Embryonic facial prominence (tissue), 1 donor: ENCODE data around the gene MRPL55.

Experiments
- DNase-seq: peaks from one replicate; pipeline ENCODE4 v3.0.0-alpha.2; 2016; ENCODE audit errors: extremely low spot score

Gene MRPL55

DNA sequence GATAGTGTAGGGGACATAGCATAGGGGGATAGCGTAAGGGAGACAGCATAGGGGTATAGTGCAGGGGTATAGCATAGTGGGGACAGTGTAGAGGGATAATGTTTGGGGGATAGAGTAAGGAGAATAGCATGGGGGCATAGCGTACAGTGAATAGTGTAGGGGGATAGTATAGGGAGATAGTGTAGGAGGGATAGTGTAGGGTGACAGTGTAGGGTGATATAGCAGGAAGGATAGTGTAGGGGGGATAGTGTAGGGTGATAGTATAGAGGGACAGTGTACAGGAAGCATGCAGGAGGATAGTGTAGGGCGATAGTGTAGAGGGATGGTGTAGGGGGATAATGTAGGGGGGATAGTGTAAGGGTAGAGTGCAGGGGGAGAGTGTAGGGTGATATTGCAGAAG, 38.2 kb downstream of the MRPL55 start:
- DNase-seq: no peak

DNA sequence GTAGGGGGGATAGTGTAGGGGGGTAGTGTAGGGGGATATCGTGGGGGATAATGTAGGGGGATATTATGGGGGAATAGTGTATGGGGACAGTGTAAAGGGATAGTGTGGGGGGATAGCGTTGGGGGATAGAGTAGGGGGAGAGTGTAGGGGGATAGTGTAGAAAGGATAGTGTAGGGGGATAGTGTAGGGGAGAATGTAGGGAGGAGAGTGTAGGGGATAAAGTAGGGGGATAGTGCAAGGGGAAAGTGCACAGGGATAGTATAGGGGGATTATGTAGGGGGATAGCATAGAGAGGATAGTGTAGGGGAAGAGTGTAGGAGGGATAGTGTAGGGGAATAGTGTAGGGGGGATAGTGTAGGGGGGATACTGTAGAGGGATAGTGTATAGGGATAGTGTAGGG, 38.9 kb downstream of the MRPL55 start:
- no peak for DNase-seq

GRCh38 chr1:228068359-228068758, 40.7 kb downstream of the MRPL55 start:
- DNase-seq: no peak

DNA sequence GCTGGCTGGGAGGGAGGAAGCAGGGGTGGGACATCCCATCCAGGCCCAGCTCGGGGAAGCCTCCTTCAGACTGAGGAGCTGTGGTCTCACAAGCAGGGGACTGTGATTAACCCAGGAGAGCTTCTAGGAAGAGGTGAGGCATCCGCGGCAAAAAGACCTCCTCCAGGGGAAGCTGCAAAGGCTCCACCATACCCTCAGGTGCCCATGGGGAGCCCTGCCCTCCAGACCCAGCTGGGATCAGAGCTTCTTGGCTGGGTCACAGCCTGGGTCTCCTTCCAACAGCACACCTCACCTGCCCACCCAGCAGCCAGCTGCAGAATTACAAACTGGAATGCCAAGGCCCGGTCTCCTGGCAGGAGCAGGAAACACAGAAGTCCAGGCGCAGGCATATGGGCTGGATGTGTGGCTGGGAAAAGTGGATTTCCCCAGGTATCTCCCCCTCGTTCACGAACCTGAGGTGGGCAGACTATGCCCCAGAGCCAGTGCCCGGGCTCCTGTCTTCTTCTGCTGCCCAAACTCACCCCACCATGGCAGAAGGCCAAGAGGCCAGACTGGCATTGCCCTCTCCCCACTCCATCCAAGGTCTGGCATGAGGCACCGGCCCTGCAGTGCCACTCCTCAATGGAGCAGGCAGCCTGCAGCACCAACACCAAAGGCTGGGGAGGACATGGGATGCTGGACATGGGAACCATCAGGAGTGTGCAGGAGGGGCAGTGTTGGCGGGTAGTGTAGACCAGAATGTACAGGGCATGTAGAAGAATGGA, 42.0 kb downstream of the MRPL55 start:
- no peak for DNase-seq

GRCh38 chr1:228066416-228066815, 42.7 kb downstream of the MRPL55 start:
- no peak for DNase-seq

GRCh38 chr1:228065543-228066347, 43.4 kb downstream of the MRPL55 start:
- DNase-seq: no peak

DNA sequence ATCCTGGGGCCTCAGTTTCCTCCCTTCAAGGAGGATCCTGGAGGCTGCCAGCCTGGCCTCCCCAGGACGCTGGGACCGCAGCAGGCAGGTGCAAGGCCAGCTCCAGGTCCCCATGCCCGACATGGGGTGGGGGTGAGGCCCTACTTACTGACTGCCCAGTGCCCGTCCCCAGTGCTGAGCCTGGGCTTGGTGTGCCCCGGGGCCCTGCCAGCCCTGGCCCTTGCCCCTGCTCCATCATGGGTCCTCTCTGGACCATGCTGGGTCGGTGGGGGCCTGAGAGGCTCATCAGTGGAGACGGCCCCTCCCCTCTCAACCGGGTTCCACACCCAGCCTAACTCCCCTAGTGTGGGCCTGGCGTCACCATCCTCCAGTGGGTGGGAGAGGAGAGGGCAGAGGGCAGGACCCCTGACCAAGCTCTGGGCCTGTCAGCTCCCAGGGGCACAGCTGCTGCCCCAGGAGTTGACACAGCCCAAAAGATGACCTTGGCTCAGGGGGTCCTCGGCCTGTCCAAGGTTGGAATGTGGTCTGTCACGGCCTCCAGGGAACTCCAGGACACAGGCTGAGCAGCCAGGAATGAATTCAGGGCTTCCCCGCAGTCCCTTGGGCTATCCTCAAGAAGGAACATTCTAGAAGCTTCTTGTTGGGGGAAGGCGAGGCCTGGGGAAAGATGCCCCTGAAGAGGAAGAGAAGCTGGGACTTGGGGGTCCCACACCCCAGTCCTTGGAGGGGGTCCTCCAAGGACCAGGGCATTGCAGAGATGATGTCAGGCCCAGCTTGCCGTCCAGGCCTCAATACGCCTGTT, 44.2 kb downstream of the MRPL55 start:
- no peak for DNase-seq

DNA sequence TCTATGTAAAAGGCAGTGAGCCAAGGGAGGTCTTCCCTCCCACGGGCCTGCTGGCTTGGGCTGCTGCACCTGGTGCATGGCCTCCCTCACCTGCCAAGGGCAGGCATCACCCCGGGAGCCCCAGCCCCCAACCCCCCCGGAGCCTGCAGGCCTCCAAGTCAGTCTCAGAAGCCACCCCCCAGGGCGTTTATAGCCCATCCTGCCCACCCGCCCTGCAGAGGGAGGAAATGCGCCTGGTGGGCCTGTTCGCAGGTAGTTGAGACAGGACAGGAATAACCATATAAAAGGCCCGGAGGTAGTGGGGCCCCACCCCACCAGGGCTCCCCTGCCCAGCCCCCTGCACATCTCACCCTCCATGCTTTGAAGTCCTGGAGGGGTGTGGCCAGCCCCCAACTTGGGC, 44.8 kb downstream of the MRPL55 start:
- no peak for DNase-seq

GRCh38 chr1:228063251-228064191, 45.6 kb downstream of the MRPL55 start:
- no peak for DNase-seq

DNA sequence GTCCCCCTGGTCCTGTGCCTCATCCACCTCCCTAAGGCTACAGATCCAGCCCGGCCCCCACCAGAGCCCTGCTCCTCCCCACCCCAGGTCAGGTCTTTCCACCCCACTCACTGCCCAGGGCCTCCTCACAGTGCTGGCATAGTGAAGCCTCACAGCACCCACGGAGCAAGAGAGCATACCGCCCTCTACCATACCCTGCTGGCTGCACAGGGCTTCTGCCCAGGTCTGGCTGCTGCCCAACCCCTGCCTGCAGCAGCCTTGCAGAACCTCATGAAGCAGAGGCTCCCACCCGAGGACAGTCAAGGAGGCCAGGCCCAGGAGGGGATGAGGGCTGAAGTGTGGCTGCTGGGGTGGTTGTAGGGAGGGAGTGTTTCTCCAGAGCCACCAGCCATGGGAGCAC, 46.3 kb downstream of the MRPL55 start:
- no peak for DNase-seq

- DNase-seq: no peak
Observed at GRCh38 chr1:228062085-228062791, 46.9 kb downstream of the MRPL55 start.

DNA sequence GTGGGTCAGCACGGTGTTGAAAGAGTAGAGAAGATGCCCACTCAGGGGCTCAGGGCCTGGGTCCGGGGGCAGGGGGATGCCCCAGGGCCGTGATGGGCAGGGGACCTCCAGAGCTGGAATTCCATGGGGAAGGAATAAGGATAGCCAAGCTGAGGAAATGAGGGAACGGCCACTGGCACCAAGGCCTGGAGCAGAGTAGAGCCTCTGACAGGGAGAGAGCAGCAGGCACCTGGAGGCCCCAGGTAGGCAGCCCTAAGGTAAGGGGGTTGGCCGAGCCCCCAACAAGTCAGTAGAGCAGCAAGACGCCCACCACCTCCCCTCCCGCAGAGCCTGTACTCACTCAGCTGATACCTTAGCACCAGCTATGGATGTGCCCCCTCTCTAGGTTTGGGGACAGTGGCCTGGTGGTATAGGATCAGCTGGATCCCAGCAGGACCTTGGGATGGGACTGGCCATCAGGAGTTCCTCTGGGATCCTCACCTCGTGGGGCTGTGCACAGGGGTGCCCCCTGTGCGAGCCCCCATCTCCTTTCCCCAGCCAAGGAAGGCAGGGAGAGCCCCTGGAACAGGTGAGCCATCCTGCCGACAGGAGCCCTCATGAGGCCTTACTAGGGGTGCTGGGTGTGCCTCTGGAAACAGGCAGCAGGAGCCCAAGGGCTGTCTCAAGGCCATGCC, 47.6 kb downstream of the MRPL55 start:
- DNase-seq: no peak

DNA sequence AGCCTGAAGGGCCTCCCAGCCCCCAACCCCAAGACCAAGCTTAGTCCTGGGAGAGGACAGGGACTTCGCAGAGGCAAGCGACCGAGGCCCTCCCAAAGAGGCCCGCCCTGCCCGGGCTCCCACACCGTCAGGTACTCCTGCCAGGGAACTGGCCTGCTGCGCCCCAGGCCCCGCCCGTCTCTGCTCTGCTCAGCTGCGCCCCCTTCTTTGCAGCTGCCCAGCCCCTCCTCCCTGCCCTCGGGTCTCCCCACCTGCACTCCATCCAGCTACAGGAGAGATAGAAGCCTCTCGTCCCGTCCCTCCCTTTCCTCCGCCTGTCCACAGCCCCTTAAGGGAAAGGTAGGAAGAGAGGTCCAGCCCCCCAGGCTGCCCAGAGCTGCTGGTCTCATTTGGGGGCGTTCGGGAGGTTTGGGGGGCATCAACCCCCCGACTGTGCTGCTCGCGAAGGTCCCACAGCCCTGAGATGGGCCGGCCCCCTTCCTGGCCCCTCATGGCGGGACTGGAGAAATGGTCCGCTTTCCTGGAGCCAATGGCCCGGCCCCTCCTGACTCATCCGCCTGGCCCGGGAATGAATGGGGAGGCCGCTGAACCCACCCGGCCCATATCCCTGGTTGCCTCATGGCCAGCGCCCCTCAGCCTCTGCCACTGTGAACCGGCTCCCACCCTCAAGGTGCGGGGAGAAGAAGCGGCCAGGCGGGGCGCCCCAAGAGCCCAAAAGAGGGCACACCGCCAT, 48.5 kb downstream of the MRPL55 start:
- DNase-seq: no peak

GRCh38 chr1:228059634-228060457, 49.3 kb downstream of the MRPL55 start:
- peak; percentile 8 for DNase-seq

GRCh38 chr1:228058949-228059633, 50.0 kb downstream of the MRPL55 start:
- DNase-seq: no peak

DNA sequence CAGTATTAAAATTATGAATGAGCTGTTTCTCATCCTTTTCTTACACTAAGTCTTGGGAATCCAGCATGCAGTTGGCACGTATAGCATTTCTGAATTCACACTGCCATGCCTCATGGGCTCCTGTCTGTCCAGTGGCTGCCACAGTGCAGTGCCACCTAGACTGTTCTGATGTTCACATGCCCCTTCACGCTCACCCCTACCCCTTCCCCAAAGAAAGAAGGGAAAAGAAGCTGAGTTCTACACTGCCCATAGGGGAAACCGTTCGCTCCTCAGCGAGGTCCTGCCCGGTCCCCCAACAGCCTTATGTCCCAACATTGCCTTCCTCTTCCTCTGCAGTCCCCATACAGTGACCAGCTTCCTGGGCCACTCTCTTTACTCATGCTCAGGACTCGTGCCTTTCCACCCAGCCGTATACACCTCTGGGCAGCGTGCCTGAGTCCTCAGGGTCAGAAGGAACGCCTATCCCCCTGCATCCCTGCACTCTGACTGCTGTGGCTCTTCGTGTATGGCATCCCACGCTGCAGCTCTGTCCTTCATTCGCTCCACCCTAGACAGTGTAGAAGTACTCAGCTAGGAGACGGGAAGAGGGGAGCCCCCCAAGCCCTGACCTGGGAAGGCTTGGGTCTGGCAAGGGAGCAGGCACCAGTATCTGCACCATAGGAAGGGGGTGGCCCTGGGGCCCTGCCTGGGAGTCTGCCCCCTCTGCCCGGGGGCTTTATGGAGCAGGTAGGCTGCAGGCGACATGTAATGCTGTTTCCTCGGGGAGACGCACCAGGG, 50.7 kb downstream of the MRPL55 start:
- no peak for DNase-seq
